Bronchial epithelial cell (primary cell): ENCODE data around the gene IGF2BP2. TPM values are rescaled to one million over a fixed set of nuclear protein-coding genes. Genes with fewer than 3 reads are reported as not detected.

Experiments
- DNase-seq: peaks from one replicate; pipeline ENCODE4 v3.0.0-alpha.2; 2010; ENCODE audit warnings: low read depth
- FAIRE-seq: peaks from 2 replicates; lab custom pipeline; 2011; peaks lifted over from hg19 to GRCh38; lab: Jason Lieb, UNC
- H3K27me3 ChIP-seq: 2 replicates; pipeline ENCODE4 v1.5.1; 2011; ENCODE audit warnings: low read length; ENCODE audit not compliant: control insufficient read depth, insufficient read depth
- H3K36me3 ChIP-seq: 2 replicates; pipeline ENCODE4 v1.5.1; 2011; ENCODE audit warnings: low read length; ENCODE audit not compliant: control insufficient read depth, insufficient read depth
- H3K4me3 ChIP-seq: 2 replicates; pipeline ENCODE4 v1.5.1; 2011; ENCODE audit warnings: mild to moderate bottlenecking, low read depth, low read length, control low read depth
- total RNA-seq: library from RNA; depleted of rRNA; stranded (reverse); fragments of >200 nt; gene quantifications from 2 replicates; pipeline ENCODE4 v1.2.1, GENCODE V29; 2014
- TF ChIP-seq, protein P1 (sequence below): IDR thresholded peaks from 2 replicates; pipeline ENCODE4 v1.5.1; 2011; ENCODE audit warnings: mild to moderate bottlenecking, moderate library complexity, low read length, control low read depth, inconsistent platforms; ENCODE audit not compliant: insufficient read depth, severe bottlenecking

The IGF2BP2 gene
- total RNA-seq, 1 donor from 2014 or later = 37.1 TPM

DNA sequence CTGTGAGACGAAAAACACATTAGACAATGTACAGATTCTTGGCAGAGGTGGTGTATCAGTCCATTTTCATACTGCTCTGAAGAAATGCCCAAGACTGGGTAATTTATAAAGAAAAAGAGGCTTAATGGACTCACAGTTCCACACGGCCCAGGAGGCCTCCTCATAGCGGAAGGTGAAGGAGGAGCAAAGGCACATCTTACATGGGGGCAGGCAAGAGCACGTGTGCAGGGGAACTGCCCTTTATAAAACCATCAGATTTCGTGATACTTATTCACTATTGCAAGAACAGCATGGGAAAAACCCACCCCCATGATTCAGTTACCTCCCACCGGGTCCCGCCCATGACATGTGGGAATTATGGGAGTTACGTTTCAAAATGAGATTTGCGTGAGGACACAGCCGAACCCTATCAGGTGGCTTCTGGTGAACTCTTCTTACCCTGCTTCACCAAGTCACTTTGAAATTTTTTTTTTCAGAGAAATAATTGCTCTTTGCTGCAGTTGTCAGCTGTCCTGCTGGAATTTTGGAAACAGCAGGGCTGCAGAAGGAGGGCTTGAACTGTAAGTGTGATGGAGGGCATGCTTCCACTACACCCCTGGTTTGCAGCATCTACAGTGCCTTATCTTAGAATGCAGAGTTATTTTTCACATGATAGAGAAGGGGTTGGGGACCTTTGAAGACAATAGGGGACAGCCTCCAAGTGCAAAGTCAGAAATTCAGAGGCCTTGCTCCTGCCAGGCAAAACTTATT, 2.9 kb upstream of the IGF2BP2 start:
- no peak for DNase-seq
- H3K36me3 ChIP-seq = peaks cover 1% of the 10 kb centered on the region
- TF ChIP-seq, protein P1, sequence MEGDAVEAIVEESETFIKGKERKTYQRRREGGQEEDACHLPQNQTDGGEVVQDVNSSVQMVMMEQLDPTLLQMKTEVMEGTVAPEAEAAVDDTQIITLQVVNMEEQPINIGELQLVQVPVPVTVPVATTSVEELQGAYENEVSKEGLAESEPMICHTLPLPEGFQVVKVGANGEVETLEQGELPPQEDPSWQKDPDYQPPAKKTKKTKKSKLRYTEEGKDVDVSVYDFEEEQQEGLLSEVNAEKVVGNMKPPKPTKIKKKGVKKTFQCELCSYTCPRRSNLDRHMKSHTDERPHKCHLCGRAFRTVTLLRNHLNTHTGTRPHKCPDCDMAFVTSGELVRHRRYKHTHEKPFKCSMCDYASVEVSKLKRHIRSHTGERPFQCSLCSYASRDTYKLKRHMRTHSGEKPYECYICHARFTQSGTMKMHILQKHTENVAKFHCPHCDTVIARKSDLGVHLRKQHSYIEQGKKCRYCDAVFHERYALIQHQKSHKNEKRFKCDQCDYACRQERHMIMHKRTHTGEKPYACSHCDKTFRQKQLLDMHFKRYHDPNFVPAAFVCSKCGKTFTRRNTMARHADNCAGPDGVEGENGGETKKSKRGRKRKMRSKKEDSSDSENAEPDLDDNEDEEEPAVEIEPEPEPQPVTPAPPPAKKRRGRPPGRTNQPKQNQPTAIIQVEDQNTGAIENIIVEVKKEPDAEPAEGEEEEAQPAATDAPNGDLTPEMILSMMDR = no peak
- no peak overlapping the region for H3K4me3 ChIP-seq
- H3K27me3 ChIP-seq = no peaks in the 10 kb centered on the region
- no peak for FAIRE-seq

DNA sequence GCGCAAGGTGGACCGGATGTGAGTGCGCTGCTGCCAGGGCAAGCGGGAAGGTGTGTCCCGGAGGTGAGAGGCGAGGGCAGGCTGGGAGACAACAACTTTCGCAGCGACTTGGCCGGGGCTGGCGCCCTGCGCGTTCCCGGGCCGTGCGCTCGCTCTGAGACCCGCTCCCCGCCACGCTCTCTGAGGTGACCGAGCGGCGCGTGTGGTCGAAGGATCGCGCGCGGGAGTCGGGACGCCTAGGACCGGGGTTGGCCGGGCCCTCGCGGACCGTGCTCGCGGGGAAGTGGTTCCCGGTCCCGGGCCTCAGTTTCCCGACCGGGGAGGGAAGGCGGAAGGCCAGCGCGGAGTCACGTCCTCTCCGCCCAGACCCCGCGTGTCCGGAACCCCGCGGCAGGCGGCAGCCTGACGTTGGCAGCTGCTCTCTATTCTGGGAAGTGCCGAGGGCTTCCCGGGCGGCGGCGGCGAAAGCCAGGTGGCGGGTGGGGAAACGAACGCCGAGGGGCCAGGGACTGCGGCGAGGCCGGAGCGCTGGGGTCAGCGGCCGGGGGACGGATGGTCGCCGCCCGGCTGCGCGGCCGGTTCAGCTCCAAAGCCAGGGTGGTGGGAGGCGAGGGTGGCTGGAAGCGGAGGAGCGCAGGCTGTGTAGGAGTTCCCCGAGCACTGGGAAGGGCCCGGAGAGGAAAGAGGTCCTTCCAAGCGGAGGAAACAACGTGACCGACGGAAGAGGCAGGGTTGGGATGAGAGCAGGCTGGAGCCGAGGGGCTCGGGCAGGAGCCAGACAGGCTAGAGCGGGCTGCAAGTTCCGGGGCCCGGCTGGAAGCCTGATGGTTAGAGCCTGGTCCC, 1.0 kb upstream of the IGF2BP2 start:
- Histone ChIP-seq H3K27me3 (no peaks in the 10 kb centered on the region), H3K36me3 (peaks cover 1% of the 10 kb centered on the region), H3K4me3 (peak overlapping the region; percentile 85)
- TF ChIP-seq, protein P1 = no peak
- no peak for FAIRE-seq
- peak; percentile 48 for DNase-seq

DNA sequence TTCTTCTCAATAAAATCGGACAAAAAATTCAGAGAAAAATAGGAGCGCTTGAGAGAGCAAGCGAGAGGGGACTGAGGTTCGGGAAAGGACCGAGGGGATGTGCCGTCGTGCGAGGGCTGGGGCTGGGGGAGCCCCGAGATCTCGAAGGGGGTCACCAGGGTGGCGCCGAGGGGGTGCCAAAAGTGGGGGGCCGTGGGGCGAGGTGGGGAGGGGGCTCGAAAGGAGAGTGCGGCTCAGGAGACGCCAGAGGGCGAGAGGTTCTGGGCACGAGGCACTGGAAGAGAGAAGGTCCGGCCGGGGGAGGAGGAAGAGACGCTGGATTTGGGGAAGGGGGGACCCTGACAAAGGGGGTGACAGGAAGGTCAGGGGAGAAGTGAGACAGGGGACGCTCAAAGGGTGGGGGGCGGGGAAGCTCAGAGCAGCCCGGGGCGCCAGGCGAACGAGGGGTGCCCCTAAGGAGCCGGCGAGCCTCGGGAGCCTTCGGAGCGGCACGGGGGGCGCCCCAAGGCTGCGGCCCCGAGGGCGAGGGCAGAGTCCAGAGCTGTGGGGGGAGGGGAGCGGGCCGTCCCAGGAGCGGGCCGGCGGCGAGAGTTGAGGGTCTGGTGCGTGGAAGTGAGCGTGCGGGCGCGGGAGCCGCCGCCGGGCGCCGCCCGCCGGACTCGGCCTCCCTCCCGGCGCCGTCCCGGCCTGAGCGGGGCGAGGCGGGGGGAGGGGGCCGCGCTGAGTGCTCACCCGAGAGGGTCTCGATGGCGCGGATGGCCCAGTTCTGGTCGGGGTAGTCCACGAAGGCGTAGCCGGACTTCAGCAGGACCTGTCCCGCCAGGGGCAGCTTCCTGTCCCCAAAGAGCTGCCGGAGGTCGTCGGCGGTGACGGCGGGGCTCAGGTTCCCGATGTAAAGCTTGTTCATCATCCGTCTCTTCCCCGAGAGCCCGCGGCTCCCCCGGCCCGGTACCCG, 514 bp downstream of the IGF2BP2 start:
- DNase-seq = no peak
- Histone ChIP-seq H3K36me3 (peaks cover 1% of the 10 kb centered on the region), H3K27me3 (no peaks in the 10 kb centered on the region), H3K4me3 (peak overlapping the region; percentile 85)
- no peak for FAIRE-seq
- TF ChIP-seq, protein P1 = no peak

DNA sequence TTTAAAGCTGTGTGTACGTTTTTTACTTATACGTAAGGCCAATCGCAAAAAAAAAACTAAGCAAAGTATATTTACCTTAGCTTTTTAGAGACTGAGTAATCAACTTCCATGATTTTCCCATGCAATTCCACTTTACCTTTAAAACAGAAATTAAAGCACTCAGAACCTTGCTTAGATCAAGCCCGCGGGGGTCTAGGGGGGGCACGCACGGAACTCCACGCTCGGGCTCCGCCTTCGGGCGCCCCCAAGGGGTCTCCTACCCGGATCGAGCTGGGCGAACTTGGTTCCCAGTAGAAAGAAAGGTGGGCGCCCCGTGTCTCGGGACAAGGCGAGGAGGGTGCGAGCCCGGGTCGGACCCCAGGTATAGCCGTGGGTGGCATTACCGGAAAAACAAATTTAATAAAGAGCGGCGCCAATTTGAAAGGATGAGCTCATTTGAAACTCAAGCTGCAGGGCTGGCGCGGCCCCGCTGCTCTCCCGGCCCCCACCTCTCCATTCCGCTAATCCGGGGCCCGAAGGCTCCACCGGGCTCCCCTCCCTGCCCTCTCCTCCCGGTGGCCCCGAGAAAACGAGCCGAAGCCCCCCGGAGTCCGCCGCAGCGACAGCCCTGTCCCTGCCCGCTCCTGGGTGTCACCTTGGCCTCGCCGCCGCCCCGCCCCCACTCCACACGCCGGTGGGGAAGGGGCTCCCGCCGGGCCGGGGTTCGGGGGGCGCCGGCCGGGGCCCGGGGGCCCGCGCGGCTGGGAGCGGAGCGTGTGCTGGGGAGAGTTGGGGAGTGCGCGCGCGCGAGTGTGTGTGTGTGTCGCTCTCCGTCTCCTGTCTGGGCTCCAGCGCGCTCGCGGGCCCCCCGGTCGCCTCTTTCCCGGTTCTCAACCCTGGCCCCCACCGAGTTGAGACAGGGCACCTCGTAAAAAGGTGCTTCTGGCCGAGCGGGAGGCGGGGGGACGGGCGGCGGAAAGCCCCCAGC, 1.5 kb downstream of the IGF2BP2 start:
- no peak for DNase-seq
- FAIRE-seq = no peak
- Histone ChIP-seq H3K27me3 (no peaks in the 10 kb centered on the region), H3K36me3 (peaks cover 1% of the 10 kb centered on the region), H3K4me3 (peak overlapping the region; percentile 85)
- TF ChIP-seq, protein P1 = no peak
